Peyer's patch (tissue), 4 donors: ENCODE measurements around the gene RRP9.

Source experiments
- POLR2A ChIP-seq, 2 donors: fragments of 450-650 bp; IDR thresholded peaks; one replicate each; pipeline ENCODE4 v1.5.1; 2017; ENCODE audit warnings: antibody characterized with exemption in 2 of 2, mild to moderate bottlenecking in 2 of 2, moderate library complexity in 2 of 2
- TF ChIP-seq, protein P1 (sequence below), 6 experiments: fragments of 450-650 bp in 4 of 6; fragments of 200-600 bp in 2 of 6; sonication (generic) in 1 of 6; IDR thresholded peaks; one replicate each; pipeline ENCODE4 v1.5.1; 2017 to 2019; ENCODE audit warnings: antibody characterized with exemption in 6 of 6, mild to moderate bottlenecking in 3 of 6, moderate library complexity in 1 of 6

DNA sequence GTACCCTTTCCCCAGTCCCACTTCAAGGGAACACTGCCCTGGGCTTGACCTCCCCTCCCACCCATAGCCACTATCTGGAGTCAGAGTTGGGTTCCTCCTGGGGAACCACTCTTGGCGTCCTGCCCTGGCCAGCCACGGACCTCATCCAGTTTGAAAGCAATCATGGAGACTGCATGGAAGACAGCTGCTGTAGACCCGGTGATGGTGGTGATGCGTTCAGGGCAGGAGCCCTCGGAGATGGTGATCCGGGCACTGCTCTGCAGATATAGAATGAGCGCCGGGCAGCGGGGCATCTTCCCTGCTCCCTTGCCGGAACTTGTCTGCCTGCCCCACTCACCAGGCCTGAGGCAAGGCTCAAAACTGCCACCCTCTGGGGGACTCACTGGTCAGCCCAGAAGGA, 18.7 kb upstream of the RRP9 start:
- TF ChIP-seq, protein P1, sequence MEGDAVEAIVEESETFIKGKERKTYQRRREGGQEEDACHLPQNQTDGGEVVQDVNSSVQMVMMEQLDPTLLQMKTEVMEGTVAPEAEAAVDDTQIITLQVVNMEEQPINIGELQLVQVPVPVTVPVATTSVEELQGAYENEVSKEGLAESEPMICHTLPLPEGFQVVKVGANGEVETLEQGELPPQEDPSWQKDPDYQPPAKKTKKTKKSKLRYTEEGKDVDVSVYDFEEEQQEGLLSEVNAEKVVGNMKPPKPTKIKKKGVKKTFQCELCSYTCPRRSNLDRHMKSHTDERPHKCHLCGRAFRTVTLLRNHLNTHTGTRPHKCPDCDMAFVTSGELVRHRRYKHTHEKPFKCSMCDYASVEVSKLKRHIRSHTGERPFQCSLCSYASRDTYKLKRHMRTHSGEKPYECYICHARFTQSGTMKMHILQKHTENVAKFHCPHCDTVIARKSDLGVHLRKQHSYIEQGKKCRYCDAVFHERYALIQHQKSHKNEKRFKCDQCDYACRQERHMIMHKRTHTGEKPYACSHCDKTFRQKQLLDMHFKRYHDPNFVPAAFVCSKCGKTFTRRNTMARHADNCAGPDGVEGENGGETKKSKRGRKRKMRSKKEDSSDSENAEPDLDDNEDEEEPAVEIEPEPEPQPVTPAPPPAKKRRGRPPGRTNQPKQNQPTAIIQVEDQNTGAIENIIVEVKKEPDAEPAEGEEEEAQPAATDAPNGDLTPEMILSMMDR (IDR thresholded peaks at IDR 0.05), result no peak
- no peak for TF ChIP-seq POLR2A (IDR thresholded peaks at IDR 0.05)
